ENCODE measurements around the gene DNAJC3. TPM values are rescaled to one million over a fixed set of nuclear protein-coding genes. Genes with fewer than 3 reads are reported as not detected.
"Not testable (repeated sequence)": the region's sequence is repeated elsewhere in the genome, so short reads cannot be mapped to it uniquely, and the experiment has no call there.

DNAJC3 gene
- total RNA-seq, 4 donors from 2014 or later = 48.1 to 54.4 (median 52.3) TPM

- DNase-seq (ENCODE audit: low spot score) = no peak
- no peak for TF ChIP-seq CTCF (IDR thresholded peaks at IDR 0.05)
- ATAC-seq (ENCODE audit: low FRiP score) = no peak
Measured at GRCh38 chr13:95647321-95647720, 29.6 kb upstream of the DNAJC3 start.

GRCh38 chr13:95650696-95651095 lies 26.2 kb upstream of the DNAJC3 start:
- ATAC-seq (ENCODE audit: low FRiP score) (no peak), DNase-seq (ENCODE audit: low spot score) (no peak)
- no peak for TF ChIP-seq CTCF (IDR thresholded peaks at IDR 0.05)

- DNase-seq (ENCODE audit: low spot score) = no peak
Measured at GRCh38 chr13:95652244-95652764, 24.6 kb upstream of the DNAJC3 start.

GRCh38 chr13:95652821-95653220 lies 24.1 kb upstream of the DNAJC3 start:
- DNase-seq (ENCODE audit: low spot score) (no peak), ATAC-seq (ENCODE audit: low FRiP score) (no peak)
- no peak for TF ChIP-seq CTCF (IDR thresholded peaks at IDR 0.05)

More at GRCh38 chr13:95652244-95652764, 24.6 kb upstream of the DNAJC3 start:
- no peak for TF ChIP-seq CTCF (IDR thresholded peaks at IDR 0.05)
- no peak for ATAC-seq (ENCODE audit: low FRiP score)

- ATAC-seq (ENCODE audit: low FRiP score) (no peak), DNase-seq (ENCODE audit: low spot score) (no peak)
- no peak for TF ChIP-seq CTCF (IDR thresholded peaks at IDR 0.05)
Measured at GRCh38 chr13:95656386-95657015, 20.4 kb upstream of the DNAJC3 start.

GRCh38 chr13:95659500-95659899 lies 17.4 kb upstream of the DNAJC3 start:
- DNase-seq (ENCODE audit: low spot score) (no peak), ATAC-seq (ENCODE audit: low FRiP score) (no peak)
- no peak for TF ChIP-seq CTCF (IDR thresholded peaks at IDR 0.05)

GRCh38 chr13:95660981-95661581 lies 15.9 kb upstream of the DNAJC3 start:
- ATAC-seq (ENCODE audit: low FRiP score) (no peak), DNase-seq (ENCODE audit: low spot score) (no peak)
- no peak for TF ChIP-seq CTCF (IDR thresholded peaks at IDR 0.05)

- DNase-seq (ENCODE audit: low spot score); ATAC-seq (ENCODE audit: low FRiP score): not testable (repeated sequence)
Measured at GRCh38 chr13:95667235-95667634, 9.7 kb upstream of the DNAJC3 start.

Measured in omental fat pad (tissue), 4 donors.